Ishikawa (cell line): ENCODE measurements around the gene BCR.

Experiments used
- CEBPB ChIP-seq: IDR thresholded peaks from 2 replicates; pipeline ENCODE4 v1.6.1; 2012
- CREB1 ChIP-seq: IDR thresholded peaks from 2 replicates; pipeline ENCODE4 v1.6.1; 2012; ENCODE audit warnings: low read depth
- EGR1 ChIP-seq: IDR thresholded peaks from 2 replicates; pipeline ENCODE4 v1.6.1; 2012
- EP300 ChIP-seq: IDR thresholded peaks from 2 replicates; pipeline ENCODE4 v1.6.1; 2012; ENCODE audit warnings: borderline replicate concordance
- FOXM1 ChIP-seq: IDR thresholded peaks from 2 replicates; pipeline ENCODE4 v1.6.1; 2012; ENCODE audit warnings: low read depth, borderline replicate concordance
- NFIC ChIP-seq: IDR thresholded peaks from 2 replicates; pipeline ENCODE4 v1.6.1; 2012
- RAD21 ChIP-seq: IDR thresholded peaks from 2 replicates; pipeline ENCODE4 v1.6.1; 2012; ENCODE audit warnings: low read depth
- TAF1 ChIP-seq: IDR thresholded peaks from 2 replicates; pipeline ENCODE4 v1.6.1; 2012; ENCODE audit warnings: low read depth, mild to moderate bottlenecking
- TCF12 ChIP-seq: IDR thresholded peaks from 2 replicates; pipeline ENCODE4 v1.6.1; 2012; ENCODE audit warnings: low read depth
- TEAD4 ChIP-seq: IDR thresholded peaks from 2 replicates; pipeline ENCODE4 v1.6.1; 2012
- YY1 ChIP-seq: IDR thresholded peaks from 2 replicates; pipeline ENCODE4 v1.6.1; 2012; ENCODE audit warnings: low read depth
- ZBTB7A ChIP-seq: IDR thresholded peaks from 2 replicates; pipeline ENCODE4 v1.6.1; 2012; ENCODE audit warnings: low read depth
- TF ChIP-seq, protein P1 (sequence below): IDR thresholded peaks from 2 replicates; pipeline ENCODE4 v1.6.1; 2012
- TF ChIP-seq, protein P2 (sequence below): IDR thresholded peaks from 2 replicates; pipeline ENCODE4 v1.6.1; 2012; ENCODE audit warnings: low read depth, mild to moderate bottlenecking
- TF ChIP-seq, protein P3 (sequence below): IDR thresholded peaks from 2 replicates; pipeline ENCODE4 v1.6.1; 2012

BCR gene

DNA sequence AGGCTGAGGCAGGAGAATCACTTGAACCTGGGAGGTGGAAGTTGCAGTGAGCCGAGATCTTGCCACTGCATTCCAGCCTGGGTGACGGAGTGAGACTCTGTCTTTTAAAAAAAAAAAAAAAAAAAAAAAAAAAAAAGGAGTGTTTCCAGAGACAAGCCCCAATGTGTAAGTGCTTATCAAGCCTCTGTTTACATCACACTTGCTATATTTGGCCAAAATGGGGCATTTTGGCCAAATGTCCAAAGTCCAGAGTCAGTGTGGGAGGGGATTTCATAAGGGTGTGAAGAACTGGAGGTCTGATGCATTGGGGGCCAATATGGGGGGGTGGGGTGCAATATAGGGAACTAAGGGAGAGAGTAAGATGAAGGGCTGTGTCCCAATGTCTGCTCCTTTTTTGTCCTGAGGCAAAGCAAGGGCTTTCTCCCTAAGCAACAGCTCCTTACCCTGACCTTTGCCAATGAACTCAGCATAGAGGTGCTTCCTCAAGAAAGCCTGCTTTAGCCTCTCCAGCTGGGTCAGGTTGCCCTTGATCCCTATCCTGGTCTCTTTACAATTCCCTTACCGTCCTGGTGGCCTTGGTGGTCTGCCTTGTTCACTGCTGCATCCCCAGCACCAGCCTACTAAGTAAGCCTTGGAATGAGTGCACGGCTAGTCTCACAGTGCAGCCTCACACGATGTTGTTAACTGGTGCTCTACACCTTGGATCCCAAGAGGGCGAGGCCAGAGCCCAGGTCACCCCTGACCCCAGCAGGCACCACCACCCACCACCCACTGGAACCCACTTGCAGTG is 14.1 kb upstream of the BCR start:
- no peak for TF ChIP-seq CREB1
- TF ChIP-seq, protein P1, sequence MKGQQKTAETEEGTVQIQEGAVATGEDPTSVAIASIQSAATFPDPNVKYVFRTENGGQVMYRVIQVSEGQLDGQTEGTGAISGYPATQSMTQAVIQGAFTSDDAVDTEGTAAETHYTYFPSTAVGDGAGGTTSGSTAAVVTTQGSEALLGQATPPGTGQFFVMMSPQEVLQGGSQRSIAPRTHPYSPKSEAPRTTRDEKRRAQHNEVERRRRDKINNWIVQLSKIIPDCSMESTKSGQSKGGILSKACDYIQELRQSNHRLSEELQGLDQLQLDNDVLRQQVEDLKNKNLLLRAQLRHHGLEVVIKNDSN: no peak
- TF ChIP-seq TEAD4: no peak
- no peak for TF ChIP-seq RAD21
- TF ChIP-seq FOXM1: no peak
- TF ChIP-seq NFIC: no peak
- TF ChIP-seq EGR1: no peak
- no peak for TF ChIP-seq TAF1
- no peak for TF ChIP-seq YY1
- no peak for TF ChIP-seq TCF12
- TF ChIP-seq, protein P2, sequence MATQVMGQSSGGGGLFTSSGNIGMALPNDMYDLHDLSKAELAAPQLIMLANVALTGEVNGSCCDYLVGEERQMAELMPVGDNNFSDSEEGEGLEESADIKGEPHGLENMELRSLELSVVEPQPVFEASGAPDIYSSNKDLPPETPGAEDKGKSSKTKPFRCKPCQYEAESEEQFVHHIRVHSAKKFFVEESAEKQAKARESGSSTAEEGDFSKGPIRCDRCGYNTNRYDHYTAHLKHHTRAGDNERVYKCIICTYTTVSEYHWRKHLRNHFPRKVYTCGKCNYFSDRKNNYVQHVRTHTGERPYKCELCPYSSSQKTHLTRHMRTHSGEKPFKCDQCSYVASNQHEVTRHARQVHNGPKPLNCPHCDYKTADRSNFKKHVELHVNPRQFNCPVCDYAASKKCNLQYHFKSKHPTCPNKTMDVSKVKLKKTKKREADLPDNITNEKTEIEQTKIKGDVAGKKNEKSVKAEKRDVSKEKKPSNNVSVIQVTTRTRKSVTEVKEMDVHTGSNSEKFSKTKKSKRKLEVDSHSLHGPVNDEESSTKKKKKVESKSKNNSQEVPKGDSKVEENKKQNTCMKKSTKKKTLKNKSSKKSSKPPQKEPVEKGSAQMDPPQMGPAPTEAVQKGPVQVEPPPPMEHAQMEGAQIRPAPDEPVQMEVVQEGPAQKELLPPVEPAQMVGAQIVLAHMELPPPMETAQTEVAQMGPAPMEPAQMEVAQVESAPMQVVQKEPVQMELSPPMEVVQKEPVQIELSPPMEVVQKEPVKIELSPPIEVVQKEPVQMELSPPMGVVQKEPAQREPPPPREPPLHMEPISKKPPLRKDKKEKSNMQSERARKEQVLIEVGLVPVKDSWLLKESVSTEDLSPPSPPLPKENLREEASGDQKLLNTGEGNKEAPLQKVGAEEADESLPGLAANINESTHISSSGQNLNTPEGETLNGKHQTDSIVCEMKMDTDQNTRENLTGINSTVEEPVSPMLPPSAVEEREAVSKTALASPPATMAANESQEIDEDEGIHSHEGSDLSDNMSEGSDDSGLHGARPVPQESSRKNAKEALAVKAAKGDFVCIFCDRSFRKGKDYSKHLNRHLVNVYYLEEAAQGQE: no peak
- TF ChIP-seq, protein P3, sequence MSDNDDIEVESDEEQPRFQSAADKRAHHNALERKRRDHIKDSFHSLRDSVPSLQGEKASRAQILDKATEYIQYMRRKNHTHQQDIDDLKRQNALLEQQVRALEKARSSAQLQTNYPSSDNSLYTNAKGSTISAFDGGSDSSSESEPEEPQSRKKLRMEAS: no peak
- no peak for TF ChIP-seq CEBPB
- TF ChIP-seq EP300: no peak
- no peak for TF ChIP-seq ZBTB7A

DNA sequence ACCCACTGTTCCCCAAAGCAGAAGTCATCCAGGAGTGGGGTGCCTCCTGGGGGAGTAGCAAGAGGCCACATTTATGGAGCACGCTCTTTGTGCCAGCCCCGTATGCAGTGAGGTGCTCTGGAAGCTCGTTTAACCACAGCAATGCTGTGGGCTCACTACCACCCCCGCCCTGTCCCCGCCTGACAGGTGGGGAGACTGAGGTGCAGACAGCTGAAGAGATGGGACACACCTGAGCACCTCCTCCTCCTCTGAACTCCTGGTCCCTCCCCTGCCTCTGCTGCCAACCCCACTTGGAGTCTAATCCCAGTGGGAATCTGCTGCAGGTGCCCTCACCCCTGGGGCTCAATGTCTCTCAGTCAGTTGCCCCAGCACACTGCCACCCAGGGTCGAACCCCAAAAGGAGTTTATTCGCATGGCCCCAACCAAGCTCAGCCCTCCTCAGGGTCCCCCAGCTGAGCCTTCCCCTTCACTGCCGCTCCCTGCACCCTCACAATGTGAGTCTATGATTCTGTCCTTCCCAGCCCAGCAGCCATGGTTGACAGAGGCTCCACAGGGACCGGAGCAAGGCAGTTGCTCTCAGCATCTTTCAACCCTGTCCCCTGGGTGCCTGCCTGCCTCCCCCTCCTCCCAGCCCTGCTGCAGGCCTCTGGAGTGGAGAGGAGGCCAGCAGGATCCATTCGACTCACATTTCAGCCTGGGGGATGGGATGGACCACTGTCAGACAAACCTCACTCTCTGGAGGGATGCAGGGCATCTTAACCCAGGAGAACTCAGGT is 13.3 kb upstream of the BCR start:
- TF ChIP-seq EP300 (no peak), YY1 (no peak), TAF1 (no peak), EGR1 (no peak), TEAD4 (no peak), CREB1 (no peak), ZBTB7A (no peak), NFIC (no peak)

DNA sequence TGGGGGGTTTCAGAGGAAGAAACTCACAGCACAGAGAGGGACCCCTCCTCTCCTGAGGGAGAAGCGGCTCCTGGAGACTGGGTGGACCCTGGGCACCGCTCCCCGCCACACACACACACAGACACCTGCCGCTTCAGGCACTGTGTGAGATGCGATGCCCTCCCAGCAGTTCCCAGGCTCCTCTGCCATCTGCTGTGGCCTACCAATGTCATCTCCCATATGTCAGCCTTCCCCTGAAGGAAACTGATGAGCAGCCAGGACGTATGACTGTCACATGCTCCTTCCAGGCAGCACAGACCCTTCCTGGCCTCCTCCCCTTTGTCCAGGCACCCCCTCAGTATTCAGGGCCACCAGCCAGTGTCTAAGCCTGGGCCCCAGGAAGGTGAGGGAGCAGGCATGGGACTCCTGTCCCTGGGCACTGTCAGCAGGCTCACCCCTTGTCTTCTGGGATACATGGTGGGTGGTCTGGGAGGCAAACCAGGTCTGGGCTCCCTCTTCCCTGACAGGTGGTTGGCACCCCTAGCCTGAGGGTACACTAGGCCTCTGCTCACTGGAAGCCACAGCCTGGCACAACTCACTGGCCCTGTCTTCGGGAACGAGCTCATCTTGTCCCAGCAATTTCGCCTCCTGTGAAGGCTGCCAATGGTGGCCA is 11.8 kb upstream of the BCR start:
- TF ChIP-seq, protein P3: no peak
- TF ChIP-seq ZBTB7A (no peak), TCF12 (no peak), EP300 (no peak), TEAD4 (no peak), NFIC (no peak), TAF1 (no peak), CEBPB (no peak), EGR1 (no peak), RAD21 (no peak), CREB1 (no peak)
- TF ChIP-seq, protein P1: no peak
- TF ChIP-seq, protein P2: no peak

DNA sequence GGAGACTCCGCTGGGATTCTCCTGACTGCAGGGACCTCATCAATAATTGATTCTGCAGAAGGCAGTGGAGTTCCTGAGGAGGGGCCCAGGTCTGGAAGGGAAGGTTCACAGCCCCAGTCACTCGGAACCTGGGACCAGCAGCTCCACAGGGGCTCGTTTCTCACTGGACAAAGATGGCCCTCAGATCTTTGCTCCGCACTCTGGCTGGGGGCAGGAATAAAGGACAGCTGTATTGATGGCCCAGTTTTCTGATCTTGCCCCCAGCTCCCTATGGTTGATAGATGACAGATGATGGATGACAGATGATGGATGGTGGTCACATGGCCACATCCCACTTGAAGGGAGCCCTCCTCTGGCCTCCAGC is 11.3 kb upstream of the BCR start:
- no peak for TF ChIP-seq EP300
- TF ChIP-seq YY1: no peak
- TF ChIP-seq, protein P3: no peak
- TF ChIP-seq TAF1: no peak
- TF ChIP-seq, protein P2: no peak
- TF ChIP-seq RAD21: no peak
